GM21737 (cell line): Measurements from ENCODE around the gene AMBRA1.
"Not testable (repeated sequence)": the region's sequence is repeated elsewhere in the genome, so short reads cannot be mapped to it uniquely, and the experiment has no call there.

ENCODE experiments used
- ATAC-seq: cut with Tn5 transposase; IDR thresholded peaks from one replicate; pipeline ENCODE4 v1.9.1; 2021; ENCODE audit warnings: mild to moderate bottlenecking, moderate library complexity; ENCODE audit not compliant: unreplicated experiment

AMBRA1 gene

DNA sequence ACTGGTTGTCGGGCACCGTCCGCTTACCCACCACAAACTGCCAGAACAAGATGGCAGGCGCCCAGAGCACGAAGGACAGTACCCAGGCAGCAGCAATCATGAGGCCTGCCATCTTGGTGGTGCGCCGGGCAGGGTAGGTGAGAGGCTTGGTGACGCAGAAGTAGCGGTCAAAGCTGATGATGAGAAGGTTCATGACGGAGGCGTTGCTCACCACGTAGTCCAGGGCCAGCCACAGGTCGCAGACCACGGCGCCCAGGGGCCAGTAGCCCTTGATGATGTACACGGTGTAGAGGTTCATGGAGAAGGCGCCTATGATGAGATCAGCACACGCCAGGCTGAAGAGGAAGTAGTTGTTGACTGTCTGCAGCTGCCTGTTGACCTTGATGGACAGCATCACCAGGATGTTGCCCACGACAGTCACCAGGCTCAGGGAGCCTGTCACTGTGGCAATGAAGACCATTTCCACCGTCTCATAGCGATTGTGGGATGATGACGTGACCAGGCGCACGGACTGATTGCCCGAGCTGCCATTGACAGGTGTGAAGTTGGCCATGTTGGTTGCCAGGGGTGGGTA lies 207.7 kb downstream of the AMBRA1 start:
- no peak for ATAC-seq

DNA sequence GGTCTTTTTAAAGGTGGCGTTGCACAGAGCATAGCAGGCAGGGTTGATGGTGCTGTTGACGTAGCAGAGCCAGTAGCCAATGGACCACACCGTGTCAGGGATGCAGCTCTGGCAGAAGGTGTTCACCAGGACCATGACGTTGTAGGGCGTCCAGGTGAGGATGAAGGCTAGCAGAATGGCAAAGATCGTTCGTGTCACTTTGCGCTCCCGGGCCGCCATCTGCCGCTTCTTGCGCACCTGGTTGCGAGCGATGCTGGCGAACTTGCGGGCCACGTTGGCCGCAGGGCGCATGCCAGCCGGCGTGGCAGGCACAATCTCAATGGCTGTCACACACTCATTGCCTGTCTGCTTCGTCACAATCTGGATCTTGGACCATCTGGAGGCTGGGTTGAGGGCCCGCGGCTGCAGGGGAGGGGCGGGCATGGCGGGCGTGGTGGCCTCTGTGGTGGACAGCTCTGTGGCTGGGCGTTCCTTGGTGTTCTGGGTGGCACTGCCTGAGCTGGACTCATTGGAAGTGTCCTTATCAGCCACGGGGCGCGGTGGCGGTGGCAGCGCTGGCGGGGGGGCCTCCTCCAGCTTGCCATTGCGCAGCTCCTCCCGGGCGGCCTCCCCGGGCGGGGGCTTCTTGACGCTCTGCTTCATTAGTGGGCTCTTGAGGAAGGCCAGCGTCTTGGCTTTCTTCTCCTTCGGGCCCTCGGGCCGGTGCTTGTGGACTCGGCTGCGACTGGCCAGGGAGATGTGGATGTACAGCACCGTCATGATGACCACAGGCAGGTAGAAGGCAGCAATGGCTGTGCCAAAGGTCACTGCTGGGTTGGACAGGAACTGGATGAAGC lies 208.4 kb downstream of the AMBRA1 start:
- ATAC-seq = no peak

DNA sequence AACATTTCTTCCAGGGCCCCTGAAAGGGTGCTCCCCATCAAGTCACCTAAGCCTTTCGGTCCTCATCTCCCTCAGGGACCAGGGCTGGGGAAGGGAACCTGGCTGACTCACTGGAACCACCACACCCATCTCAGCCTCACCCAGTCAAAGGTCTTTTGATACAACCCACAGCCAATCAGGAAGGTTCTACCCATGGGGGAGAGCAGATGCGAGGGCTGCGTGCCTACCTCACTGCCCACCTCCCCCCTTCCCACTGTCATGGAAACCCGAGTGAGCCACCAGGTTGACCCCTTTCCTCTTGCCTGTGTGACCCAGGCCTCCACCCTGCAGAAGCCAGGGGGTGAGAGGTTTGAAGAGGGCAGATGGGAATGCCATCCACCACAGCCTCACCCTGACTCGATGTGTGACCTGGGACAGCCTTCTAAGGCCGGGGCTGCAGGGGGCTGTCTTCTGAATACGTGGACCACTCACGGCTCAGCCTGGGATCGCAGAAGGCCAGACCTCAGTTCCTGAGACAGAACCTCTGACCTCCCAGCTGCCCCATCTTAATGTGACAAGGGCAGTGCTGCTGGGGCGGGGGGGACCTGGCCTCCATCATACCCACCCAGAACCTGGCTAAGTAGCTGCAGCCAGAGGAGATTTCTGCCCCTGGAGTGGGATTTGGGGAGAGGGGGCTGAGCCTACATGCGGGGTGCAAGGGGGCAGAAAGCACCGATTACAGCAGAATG lies 209.7 kb downstream of the AMBRA1 start:
- ATAC-seq = no peak

DNA sequence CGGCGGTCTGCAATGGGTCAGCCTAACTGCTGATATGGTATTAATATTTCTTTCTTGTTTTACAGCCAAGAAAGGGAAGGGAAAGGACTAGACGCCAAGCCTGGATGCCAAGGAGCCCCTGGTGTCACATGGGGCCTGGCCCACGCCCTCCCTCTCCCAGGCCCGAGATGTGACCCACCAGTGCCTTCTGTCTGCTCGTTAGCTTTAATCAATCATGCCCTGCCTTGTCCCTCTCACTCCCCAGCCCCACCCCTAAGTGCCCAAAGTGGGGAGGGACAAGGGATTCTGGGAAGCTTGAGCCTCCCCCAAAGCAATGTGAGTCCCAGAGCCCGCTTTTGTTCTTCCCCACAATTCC lies 210.4 kb downstream of the AMBRA1 start:
- no peak for ATAC-seq

DNA sequence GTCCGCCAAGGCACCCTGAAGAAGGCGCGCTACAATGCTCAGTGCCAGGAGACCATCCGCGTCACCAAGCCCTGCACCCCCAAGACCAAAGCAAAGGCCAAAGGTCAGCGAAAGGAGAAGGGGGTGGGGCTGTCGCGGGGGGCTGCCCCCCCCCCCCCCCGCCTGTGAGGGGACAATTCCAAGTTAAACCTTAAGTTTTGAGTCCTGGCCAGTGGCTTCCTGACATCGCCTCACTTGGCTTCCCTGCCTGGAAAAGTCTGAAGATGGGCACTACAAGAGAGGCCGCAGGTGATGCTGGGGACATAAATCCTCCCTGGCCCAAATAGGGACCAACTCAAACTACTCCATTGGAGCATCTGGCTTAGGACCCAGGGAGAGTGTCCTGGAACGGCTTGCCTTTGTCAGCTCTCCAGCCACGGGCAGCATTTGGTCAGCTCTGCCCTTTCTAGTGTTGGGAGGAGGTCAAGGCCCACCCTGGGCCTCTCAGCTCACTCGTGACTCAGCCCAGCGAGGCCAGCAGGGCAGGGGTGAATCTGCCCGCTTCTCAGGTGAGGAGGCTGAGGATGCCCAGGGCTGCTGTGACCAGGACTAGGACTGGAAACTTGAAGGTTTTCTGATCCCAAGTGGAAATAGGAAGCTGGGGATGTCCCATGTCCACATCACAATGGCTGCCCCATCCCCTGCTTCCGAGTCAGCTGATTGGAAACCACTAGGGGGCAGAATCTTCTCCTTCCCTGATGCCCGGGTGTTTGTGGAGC lies 211.0 kb downstream of the AMBRA1 start:
- ATAC-seq = no peak

DNA sequence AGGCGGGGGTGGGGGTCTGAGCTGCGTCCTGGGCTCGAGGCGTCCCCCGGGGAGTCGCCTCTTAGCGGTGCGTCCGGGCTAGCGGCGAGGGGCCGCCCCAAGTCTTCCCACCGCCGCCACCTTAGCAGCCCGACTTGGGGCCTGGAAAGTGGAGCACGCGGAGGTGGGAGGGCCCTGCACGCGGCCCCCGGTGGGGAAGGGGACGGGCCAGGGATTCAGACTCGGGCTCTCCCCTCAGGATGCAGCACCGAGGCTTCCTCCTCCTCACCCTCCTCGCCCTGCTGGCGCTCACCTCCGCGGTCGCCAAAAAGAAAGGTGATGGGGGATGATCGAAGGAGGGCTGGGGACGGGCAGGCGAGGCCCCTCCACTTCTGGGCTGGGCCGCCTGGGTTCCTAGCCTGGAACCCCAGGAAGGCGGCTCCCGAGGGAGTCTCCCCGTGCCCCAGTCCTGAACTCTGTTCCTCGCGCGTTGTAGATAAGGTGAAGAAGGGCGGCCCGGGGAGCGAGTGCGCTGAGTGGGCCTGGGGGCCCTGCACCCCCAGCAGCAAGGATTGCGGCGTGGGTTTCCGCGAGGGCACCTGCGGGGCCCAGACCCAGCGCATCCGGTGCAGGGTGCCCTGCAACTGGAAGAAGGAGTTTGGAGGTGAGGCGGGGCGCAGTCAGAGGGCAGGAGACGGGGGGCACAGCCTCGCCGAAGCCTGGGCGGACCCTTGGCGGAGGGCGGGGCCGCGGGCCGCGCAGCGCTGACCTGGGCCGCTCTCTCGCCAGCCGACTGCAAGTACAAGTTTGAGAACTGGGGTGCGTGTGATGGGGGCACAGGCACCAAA lies 211.8 kb downstream of the AMBRA1 start:
- ATAC-seq = no peak

DNA sequence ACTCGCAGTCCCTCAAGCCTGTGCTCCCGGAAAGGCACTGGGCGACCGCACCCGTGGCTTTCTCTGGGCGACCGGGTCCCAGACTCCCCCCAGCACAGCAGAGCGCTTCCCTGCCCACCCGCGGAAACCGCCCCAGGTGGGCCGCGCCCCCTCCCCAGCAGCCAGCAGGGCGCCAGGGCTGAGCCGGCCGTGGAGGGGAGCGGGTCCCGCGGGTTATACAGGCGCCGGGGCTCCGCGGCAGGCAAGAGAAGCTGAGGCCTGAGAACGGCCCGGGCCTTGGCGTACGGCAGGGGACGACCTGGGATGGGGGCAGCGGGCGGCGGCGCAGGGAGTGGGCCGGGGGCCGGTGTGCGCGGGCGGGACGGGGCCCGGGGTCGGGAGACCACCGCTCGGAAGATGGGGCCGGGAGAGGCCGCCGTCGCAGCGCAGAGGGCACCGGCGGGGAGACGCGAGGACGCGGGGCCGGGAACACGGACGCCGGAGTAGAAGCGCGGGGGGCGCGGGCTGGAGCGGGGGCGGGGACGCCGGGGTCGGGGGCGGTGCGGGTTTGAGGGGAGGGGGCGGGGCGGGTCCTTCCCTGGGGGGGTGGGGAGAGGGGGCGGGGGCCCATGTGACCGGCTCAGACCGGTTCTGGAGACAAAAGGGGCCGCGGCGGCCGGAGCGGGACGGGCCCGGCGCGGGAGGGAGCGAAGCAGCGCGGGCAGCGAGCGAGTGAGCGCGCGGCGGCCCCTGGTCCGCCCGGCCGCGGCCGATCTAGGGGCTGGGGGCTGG lies 212.6 kb downstream of the AMBRA1 start, which contains the start of gene MDK:
Gene MDK (plus strand): TSS at position 622 of the 771 bp plus-strand sequence. CDS start 389 bp downstream, outside the sequence.
- no peak for ATAC-seq

DNA sequence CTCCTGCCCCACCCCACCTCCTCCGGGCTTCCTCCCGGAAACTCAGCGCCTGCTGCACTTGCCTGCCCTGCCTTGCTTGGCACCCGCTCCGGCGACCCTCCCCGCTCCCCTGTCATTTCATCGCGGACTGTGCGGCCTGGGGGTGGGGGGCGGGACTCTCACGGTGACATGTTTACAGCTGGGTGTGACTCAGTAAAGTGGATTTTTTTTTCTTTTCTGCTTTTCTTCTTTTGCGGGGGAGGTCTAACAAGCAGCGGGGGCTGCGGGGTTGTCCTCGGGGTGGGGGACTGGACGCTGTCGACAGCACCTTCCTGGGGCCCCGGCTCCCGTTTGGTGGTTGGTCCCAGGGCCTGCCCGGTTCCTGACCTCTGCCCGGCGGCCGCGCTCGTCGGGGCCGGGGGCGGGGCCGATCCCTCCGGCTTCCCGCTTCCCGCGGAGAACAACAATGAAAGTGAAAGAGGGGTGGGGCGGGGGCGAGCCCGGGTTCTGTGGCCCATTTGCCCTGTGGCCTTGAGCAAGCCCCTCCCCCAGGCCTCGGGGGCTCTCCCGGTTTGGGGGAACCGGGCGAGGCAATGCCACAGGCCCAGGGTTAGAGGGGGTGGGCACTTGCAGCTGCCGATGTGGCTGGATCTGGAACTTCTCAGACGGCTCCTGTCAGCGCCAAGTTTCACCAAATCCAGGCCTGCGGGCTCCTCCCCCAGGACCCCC lies 213.3 kb downstream of the AMBRA1 start:
- no peak for ATAC-seq

DNA sequence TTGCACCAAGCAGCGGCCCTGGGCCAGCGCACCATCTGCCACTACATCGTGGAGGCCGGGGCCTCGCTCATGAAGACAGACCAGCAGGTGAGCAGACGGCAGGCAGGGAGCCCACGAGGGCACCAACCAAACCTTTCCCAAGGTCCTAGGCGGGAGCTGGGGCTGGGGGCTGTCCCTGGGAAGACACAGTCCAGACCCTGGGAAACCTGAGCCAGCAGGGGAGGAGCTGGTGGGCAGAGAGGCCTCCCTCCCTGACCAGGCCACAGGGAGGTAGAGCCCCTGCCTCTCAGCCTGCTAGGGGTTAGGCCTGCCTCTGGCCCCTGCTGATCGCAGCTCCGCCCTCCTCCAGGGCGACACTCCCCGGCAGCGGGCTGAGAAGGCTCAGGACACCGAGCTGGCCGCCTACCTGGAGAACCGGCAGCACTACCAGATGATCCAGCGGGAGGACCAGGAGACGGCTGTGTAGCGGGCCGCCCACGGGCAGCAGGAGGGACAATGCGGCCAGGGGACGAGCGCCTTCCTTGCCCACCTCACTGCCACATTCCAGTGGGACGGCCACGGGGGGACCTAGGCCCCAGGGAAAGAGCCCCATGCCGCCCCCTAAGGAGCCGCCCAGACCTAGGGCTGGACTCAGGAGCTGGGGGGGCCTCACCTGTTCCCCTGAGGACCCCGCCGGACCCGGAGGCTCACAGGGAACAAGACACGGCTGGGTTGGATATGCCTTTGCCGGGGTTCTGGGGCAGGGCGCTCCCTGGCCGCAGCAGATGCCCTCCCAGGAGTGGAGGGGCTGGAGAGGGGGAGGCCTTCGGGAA lies 214.1 kb downstream of the AMBRA1 start:
- not testable (repeated sequence) for ATAC-seq

DNA sequence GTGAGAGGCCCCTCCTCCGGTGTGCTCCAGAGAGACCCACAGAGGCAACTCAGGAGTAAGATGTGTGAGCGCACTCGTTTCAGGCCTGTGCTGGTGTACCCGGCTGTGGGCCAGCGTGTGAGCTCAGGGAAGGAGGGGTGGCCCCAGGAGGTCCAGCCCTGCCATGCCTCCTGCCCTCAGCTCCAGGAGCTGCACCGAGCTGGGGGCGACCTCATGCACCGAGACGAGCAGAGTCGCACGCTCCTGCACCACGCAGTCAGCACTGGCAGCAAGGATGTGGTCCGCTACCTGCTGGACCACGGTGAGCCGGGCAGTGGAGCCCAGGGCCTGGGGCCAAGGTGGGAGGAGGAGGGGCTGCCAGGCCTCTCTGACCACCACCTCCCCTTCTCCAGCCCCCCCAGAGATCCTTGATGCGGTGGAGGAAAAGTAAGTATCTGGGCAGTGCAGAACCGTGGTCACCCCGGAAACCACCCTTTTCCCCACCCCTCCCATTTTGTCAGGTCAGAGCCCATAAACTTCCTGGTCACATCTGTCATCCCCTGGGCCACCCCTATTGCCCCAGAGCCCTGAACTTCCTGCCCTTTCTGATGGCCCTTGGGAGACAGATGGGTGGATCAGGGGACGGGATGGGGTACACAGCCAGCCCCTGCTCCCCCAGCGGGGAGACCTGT lies 214.9 kb downstream of the AMBRA1 start:
- ATAC-seq = no peak

DNA sequence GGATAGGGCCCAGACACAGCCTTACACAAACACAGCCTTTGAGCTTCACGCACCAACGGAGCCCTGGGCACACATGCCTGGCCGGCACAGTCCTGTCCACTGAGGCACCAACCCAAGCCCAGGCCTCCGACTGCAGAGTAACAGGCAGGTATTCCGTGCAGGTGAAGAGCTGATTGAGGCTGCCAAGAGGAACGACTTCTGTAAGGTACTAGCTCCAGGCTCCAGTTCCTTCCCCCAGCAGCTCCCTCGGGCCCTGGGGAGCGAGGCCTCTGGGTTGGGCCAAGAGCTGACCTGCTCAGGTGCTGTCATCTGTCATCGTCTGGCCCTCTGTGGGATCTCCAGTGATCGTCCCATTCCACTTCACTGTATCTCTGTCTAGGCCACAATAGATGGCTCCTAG lies 215.5 kb downstream of the AMBRA1 start:
- no peak for ATAC-seq

DNA sequence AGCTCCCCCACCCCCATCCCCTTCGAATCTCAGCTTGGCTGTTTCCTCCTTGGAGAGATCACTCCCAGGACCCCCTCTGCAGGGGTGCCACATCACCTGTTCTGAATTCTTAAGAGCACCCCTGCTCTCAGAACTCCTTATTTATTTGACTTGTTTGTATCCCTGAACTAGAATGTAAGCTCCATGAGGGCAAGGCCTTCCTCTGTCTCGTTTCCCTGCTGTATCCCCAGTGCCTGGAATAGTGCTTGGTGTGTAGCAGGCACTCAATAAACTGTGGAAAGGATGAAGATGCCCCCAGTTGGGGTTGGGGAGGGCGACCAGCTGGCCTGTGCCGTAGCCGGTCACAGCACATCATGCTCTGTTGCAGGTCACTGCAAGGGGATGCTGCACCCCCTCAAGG lies 216.0 kb downstream of the AMBRA1 start:
- no peak for ATAC-seq

DNA sequence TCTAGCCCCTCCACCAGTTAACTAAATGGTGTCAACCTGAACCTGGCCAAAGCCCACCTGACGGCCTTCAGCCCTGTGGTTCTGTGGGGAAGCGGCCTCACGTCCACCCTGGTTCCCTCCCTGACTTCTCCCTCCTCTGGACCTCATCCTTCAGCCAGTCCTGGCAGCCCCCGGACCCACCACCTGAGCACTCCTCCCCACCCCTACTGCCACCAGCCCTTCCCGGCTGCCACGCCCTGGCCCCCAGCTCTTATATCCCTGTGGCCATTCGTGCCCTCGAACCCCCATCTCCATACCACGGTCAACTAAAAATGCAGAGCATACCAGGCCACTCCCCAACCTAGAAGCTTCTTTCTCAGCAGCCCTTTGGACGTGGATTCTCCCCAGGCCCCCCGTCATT lies 216.5 kb downstream of the AMBRA1 start:
- ATAC-seq = no peak

DNA sequence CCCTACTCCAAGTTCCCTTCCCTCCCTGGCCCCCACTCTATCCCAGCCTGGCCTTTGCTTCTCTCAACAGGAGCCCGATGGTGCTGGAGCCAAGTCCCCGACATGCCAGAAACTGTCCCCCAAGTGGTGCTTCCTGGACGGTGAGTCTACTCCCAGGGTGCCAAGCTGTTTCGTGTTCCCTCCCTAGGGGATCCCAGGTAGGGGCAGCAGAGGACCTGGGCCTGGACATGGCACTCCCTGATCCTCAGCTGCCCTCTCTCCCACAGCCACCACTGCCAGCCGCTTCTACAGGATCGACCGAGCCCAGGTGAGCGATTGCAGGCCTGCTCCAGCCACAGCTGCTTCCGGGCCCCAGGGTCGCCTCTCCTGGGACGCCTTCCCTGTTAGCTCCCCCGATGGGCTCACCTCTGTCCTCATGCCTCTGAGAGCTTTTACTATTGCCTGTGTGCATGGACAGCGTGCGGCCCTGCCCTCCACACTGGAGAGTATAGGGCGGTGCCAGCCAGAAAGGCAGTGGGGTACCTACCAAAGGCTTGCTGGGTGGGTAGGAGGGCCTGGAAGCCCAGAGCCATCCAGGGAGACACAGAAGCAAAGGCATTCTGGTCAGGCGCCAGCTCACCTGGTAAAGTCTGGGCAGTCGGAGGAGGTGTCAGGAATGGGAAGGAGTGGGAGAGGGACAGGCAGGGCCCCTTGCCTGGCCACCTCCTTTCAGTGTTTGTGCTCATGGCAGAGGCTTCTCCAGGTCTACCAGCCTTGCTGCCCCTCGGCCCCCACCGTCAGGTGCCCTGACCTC lies 217.4 kb downstream of the AMBRA1 start:
- ATAC-seq = no peak

DNA sequence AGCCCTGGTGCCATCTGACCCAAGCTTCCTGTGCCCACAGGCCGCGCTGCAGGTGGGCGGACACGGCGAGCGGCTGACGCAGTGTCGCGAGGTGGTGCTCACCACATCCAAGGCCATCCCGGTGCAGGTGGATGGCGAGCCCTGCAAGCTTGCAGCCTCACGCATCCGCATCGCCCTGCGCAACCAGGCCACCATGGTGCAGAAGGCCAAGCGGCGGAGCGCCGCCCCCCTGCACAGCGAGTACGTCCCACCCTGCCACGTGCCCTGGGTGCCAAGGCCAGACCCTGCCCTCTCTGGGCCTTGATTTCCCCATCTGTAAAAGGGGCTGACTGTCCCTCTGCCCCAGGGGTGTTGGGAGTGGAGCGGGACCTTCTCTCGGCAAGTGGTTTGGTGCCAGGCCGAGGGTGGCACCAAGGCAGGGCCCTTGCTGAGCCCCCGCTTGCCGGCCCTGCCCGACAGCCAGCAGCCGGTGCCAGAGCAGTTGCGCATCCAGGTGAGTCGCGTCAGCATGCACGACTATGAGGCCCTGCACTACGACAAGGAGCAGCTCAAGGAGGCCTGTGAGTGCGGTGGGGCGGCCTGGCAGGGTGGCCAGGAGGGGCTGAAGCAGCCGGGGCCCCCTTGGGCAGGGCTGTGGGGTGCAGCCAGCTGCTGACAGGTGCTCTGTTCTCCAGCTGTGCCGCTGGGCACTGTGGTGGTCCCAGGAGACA lies 218.3 kb downstream of the AMBRA1 start:
- ATAC-seq = no peak

DNA sequence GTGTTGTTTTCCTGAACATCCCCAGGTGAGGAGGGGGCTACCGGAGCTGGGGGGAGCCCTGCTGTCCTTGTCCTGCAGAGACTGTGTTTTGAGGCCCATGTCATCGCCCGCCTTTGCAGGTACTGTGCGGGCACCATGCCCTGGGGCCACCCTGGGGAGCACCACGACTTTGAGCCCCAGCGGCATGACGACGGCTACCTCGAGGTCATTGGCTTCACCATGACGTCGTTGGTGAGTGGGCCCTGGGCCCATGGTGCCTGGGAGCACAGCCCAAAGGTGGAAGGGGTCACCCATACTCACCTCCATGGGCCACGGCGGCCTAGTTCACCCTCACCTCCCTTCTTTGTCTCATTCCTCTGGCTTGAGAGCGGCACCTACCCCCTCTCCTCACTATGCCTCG lies 219.0 kb downstream of the AMBRA1 start:
- no peak for ATAC-seq
